H9 (cell line): ENCODE measurements around the gene DGCR8. TPM values are rescaled to one million over a fixed set of nuclear protein-coding genes. Genes with fewer than 3 reads are reported as not detected.

Source experiments
- DNase-seq: peaks from one replicate; pipeline ENCODE4 v3.0.0-alpha.2; 2017
- H2AFZ ChIP-seq: one replicate; pipeline ENCODE4 v1.6.1; 2013; ENCODE audit warnings: mild to moderate bottlenecking, low read length, control low read depth, moderate library complexity
- H2AK5ac ChIP-seq: 2 replicates; pipeline ENCODE4 v1.6.1; 2013; ENCODE audit warnings: low read length, control low read depth, mixed read lengths; ENCODE audit not compliant: insufficient read length
- H2BK120ac ChIP-seq: one replicate; pipeline ENCODE4 v1.6.1; 2013; ENCODE audit warnings: low read depth, mild to moderate bottlenecking, low read length, control low read depth, inconsistent platforms; ENCODE audit not compliant: poor library complexity, severe bottlenecking
- H2BK12ac ChIP-seq: 2 replicates; pipeline ENCODE4 v1.6.1; 2013; ENCODE audit warnings: low read length, control low read depth, mixed read lengths, low read depth; ENCODE audit not compliant: insufficient read length
- H2BK15ac ChIP-seq: 2 replicates; pipeline ENCODE4 v1.6.1; 2013; ENCODE audit warnings: low read depth, low read length, control low read depth
- H2BK20ac ChIP-seq: one replicate; pipeline ENCODE4 v1.6.1; 2013; ENCODE audit warnings: low read depth, mild to moderate bottlenecking, low read length, control low read depth, inconsistent platforms; ENCODE audit not compliant: poor library complexity, severe bottlenecking
- H2BK5ac ChIP-seq: 2 replicates; pipeline ENCODE4 v1.6.1; 2013; ENCODE audit warnings: low read length, control low read depth, mixed read lengths; ENCODE audit not compliant: insufficient read length
- H3K14ac ChIP-seq: 2 replicates; pipeline ENCODE4 v1.6.1; 2013; ENCODE audit warnings: low read length, control low read depth; ENCODE audit not compliant: insufficient read depth
- H3K18ac ChIP-seq: 2 replicates; pipeline ENCODE4 v1.6.1; 2013; ENCODE audit warnings: low read depth, mild to moderate bottlenecking, mixed read lengths, low read length, control low read depth; ENCODE audit not compliant: insufficient read length
- H3K23ac ChIP-seq: 2 replicates; pipeline ENCODE4 v1.6.1; 2013; ENCODE audit warnings: low read length, control low read depth, mixed read lengths, low read depth; ENCODE audit not compliant: insufficient read length
- H3K23me2 ChIP-seq: 2 replicates; pipeline ENCODE4 v1.6.1; 2013; ENCODE audit warnings: low read depth, mild to moderate bottlenecking, mixed read lengths, low read length, control low read depth; ENCODE audit not compliant: insufficient read length, poor library complexity, severe bottlenecking
- H3K27ac ChIP-seq: 2 replicates; pipeline ENCODE4 v1.5.1; 2013; ENCODE audit warnings: low read length, control low read depth, mixed read lengths, low read depth; ENCODE audit not compliant: insufficient read length
- H3K27me3 ChIP-seq: 2 replicates; pipeline ENCODE4 v1.6.1; 2013; ENCODE audit warnings: low read length, control low read depth, inconsistent platforms; ENCODE audit not compliant: insufficient read depth
- H3K4ac ChIP-seq: 2 replicates; pipeline ENCODE4 v1.6.1; 2013; ENCODE audit warnings: low read depth, mild to moderate bottlenecking, control low read depth, inconsistent platforms, low read length, moderate library complexity
- H3K4me1 ChIP-seq: 2 replicates; pipeline ENCODE4 v1.6.1; 2013; ENCODE audit warnings: low read length, control low read depth, inconsistent platforms; ENCODE audit not compliant: insufficient read depth
- H3K4me2 ChIP-seq: 2 replicates; pipeline ENCODE4 v1.6.1; 2013; ENCODE audit warnings: low read length, control low read depth, mixed read lengths; ENCODE audit not compliant: insufficient read length, insufficient read depth
- H3K56ac ChIP-seq: 2 replicates; pipeline ENCODE4 v1.6.1; 2013; ENCODE audit warnings: low read depth, mild to moderate bottlenecking, mixed read lengths, low read length, control low read depth; ENCODE audit not compliant: insufficient read length
- H3K79me1 ChIP-seq: 2 replicates; pipeline ENCODE4 v1.6.1; 2013; ENCODE audit warnings: low read depth, mild to moderate bottlenecking, moderate library complexity, low read length, control low read depth, inconsistent platforms; ENCODE audit not compliant: insufficient read depth, poor library complexity, severe bottlenecking
- H3K79me2 ChIP-seq: 2 replicates; pipeline ENCODE4 v1.6.1; 2013; ENCODE audit warnings: low read length, control low read depth, inconsistent platforms; ENCODE audit not compliant: insufficient read depth
- H3K9ac ChIP-seq: 2 replicates; pipeline ENCODE4 v1.6.1; 2013; ENCODE audit warnings: low read length, control low read depth, mixed read lengths; ENCODE audit not compliant: insufficient read length; ENCODE audit errors: extremely low read depth
- H3K9me3 ChIP-seq: one replicate; pipeline ENCODE4 v1.6.1; 2013; ENCODE audit warnings: low read depth, low read length, inconsistent platforms; ENCODE audit not compliant: control insufficient read depth
- H3T11ph ChIP-seq: one replicate; pipeline ENCODE4 v1.6.1; 2013; ENCODE audit warnings: mild to moderate bottlenecking, low read length, control low read depth, inconsistent platforms
- H4K20me1 ChIP-seq: one replicate; pipeline ENCODE4 v1.6.1; 2013; ENCODE audit not compliant: control insufficient read depth, insufficient read length, insufficient read depth
- H4K5ac ChIP-seq: 2 replicates; pipeline ENCODE4 v1.6.1; 2013; ENCODE audit warnings: low read depth, mild to moderate bottlenecking, mixed read lengths, low read length, control low read depth; ENCODE audit not compliant: insufficient read length
- H4K8ac ChIP-seq: replicated peaks from 2 replicates; pipeline ENCODE4 v1.6.1; 2013; ENCODE audit warnings: low read length, control low read depth, mixed read lengths, low read depth; ENCODE audit not compliant: insufficient read length
- H4K91ac ChIP-seq: 2 replicates; pipeline ENCODE4 v1.6.1; 2013; ENCODE audit warnings: low read depth, mild to moderate bottlenecking, moderate library complexity, mixed read lengths, low read length, control low read depth; ENCODE audit not compliant: insufficient read length
- H3K27ac Mint-ChIP-seq, 3 experiments: 2 replicates in 2 of 3; 3 replicates in 1 of 3; pipeline ENCODE4 v1.8.0; 2020 to 2021; ENCODE audit warnings: mixed read lengths in 3 of 3, mild to moderate bottlenecking in 1 of 3, moderate library complexity in 1 of 3
- H3K27me3 Mint-ChIP-seq: 2 replicates; pipeline ENCODE4 v1.8.0; 2021; ENCODE audit warnings: low read depth, mild to moderate bottlenecking, moderate library complexity, mixed read lengths
- H3K36me3 Mint-ChIP-seq, 3 experiments: 2 replicates in 2 of 3; 3 replicates in 1 of 3; pipeline ENCODE4 v1.8.0; 2020 to 2021; ENCODE audit warnings: low read depth in 3 of 3, mixed read lengths in 3 of 3; ENCODE audit not compliant: insufficient read depth in 1 of 3
- H3K4me1 Mint-ChIP-seq, 2 experiments: 2 replicates each; pipeline ENCODE4 v1.8.0; 2020; ENCODE audit warnings: mixed read lengths in 2 of 2
- H3K4me3 Mint-ChIP-seq, 2 experiments: 2 replicates in 1 of 2; 3 replicates in 1 of 2; pipeline ENCODE4 v1.8.0; 2020 to 2021; ENCODE audit warnings: mild to moderate bottlenecking in 2 of 2, mixed read lengths in 2 of 2, moderate library complexity in 1 of 2
- H3K9me3 Mint-ChIP-seq, 2 experiments: 2 replicates in 1 of 2; 3 replicates in 1 of 2; pipeline ENCODE4 v1.8.0; 2020; ENCODE audit warnings: mild to moderate bottlenecking in 2 of 2, mixed read lengths in 2 of 2, moderate library complexity in 1 of 2
- WGBS: extraction: QIAGEN DNeasy Blood & Tissue Kit; methylation state at CpG from one replicate; pipeline ENCODE4 v1.1.7; 2013; ENCODE audit warnings: missing lambda C conversion rate, low lambda C conversion rate, mixed read lengths; ENCODE audit not compliant: insufficient read length; ENCODE audit errors: extremely low coverage; 5-methylcytosine and 5-hydroxymethylcytosine counted together
- long read RNA-seq: library from polyadenylated mRNA; unstranded; transcript quantifications from one replicate; pipeline ENCODE4 v2.0.0, GENCODE V29; 2020
- total RNA-seq: library from RNA; stranded (reverse); gene quantifications from 2 replicates; pipeline ENCODE4 v1.2.1, GENCODE V29; 2021
- TF ChIP-seq, protein P1 (sequence below): fragments of 200-600 bp; sonication (generic); conservative IDR thresholded peaks from 3 replicates; pipeline ENCODE4 v1.8.0; 2021; ENCODE audit warnings: antibody characterized with exemption, mild to moderate bottlenecking

The DGCR8 gene
- 71.2 and 74.5 TPM in 2 replicates for total RNA-seq
- long read RNA-seq, full-length matches to known transcripts: 105 of 143 reads
- long read RNA-seq, partial matches to known transcripts: 13 of 143 reads
- long read RNA-seq, other reads (novel, unspliced or antisense): 25 of 143 reads

DNA sequence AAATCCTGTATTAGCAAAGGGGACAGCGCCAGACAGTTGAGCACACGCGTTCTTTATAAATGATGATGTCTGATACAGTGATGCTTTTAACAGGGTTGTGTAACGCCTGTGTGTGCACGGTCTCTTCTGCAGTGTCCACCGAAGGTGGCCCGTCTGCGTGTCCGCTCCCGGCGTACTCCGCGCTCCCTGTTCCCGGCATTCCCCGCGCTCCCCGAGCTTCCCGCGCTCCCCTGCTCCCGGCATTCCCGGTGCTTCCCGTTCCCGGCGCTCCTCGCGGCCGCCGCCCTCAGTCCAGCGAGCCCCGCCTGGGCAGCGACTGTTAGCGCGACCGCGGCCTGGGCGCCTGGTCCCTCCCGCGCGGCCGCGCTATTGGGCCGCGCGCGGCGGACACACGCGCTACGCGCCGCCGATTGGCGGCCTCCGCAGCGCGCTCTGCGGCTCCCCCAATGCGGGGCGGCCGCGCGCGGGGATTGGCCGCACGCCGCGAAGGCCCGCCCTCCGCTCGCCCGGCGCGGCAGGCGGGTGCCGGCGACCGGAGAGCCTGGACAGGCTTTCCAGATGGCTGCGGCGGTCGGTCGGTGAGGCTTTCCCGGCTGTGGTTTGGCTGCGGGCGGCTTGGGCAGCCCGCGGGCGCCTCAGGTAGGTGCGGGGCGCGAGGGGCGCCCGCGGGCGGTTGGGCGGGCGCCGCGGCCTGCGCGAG, at the start of gene DGCR8:
TSS of gene DGCR8 (plus strand) at position 497 of the 700 bp plus-strand sequence. CDS start 5,723 bp downstream, outside the sequence.
- no peaks in the 10 kb centered on the region for H3K9me3 ChIP-seq
- H3K79me2 ChIP-seq: peaks cover 32% of the 10 kb centered on the region
- peaks cover 2 to 22% (median 12%) of the 10 kb centered on the region in 3 experiments; a peak in 6 of 7 replicates for H3K36me3 Mint-ChIP-seq
- H2BK5ac ChIP-seq: no peak within 1 kb of the TSS
- H4K8ac ChIP-seq: no peak within 1 kb of the TSS
- peak within 1 kb of the TSS; percentile 91 for H3K18ac ChIP-seq
- no peak within 1 kb of the TSS for H2BK15ac ChIP-seq
- H3K4me1 ChIP-seq: peaks cover 2% of the 10 kb centered on the region; the same call in 1 of the 2 replicates
- peak within 1 kb of the TSS; percentile 92 to 94 for H3K4me3 Mint-ChIP-seq
- no peaks in the 10 kb centered on the region for H3K9me3 Mint-ChIP-seq
- H3K9ac ChIP-seq: peak within 1 kb of the TSS; percentile 99
- no peaks in the 10 kb centered on the region for H3K27me3 ChIP-seq
- H3K27me3 Mint-ChIP-seq: no peaks in the 10 kb centered on the region; the same call in 1 of the 2 replicates
- peak within 1 kb of the TSS; percentile 30 for H3K56ac ChIP-seq
- peak; percentile 94 for DNase-seq
- H3K4ac ChIP-seq: peak within 1 kb of the TSS; percentile 19
- no peak within 1 kb of the TSS for H3K23ac ChIP-seq
- H3K4me2 ChIP-seq: peak within 1 kb of the TSS; percentile 100
- H2BK120ac ChIP-seq: peak within 1 kb of the TSS; percentile 93
- no peak within 1 kb of the TSS for H4K91ac ChIP-seq
- H4K5ac ChIP-seq: peak within 1 kb of the TSS; percentile 87
- peaks cover 8% of the 10 kb centered on the region for H3K23me2 ChIP-seq
- WGBS: no CpG with 5 or more reads among the region's 100 CpGs
- H3K27ac ChIP-seq: peak within 1 kb of the TSS; percentile 72
- peak within 1 kb of the TSS; percentile 4 for H2BK12ac ChIP-seq
- TF ChIP-seq, protein P1, sequence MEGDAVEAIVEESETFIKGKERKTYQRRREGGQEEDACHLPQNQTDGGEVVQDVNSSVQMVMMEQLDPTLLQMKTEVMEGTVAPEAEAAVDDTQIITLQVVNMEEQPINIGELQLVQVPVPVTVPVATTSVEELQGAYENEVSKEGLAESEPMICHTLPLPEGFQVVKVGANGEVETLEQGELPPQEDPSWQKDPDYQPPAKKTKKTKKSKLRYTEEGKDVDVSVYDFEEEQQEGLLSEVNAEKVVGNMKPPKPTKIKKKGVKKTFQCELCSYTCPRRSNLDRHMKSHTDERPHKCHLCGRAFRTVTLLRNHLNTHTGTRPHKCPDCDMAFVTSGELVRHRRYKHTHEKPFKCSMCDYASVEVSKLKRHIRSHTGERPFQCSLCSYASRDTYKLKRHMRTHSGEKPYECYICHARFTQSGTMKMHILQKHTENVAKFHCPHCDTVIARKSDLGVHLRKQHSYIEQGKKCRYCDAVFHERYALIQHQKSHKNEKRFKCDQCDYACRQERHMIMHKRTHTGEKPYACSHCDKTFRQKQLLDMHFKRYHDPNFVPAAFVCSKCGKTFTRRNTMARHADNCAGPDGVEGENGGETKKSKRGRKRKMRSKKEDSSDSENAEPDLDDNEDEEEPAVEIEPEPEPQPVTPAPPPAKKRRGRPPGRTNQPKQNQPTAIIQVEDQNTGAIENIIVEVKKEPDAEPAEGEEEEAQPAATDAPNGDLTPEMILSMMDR: no peak
- H4K20me1 ChIP-seq: peaks cover 5% of the 10 kb centered on the region
- peaks cover 34 to 49% of the 10 kb centered on the region in 2 experiments for H3K4me1 Mint-ChIP-seq
- H3K27ac Mint-ChIP-seq: peak within 1 kb of the TSS; percentile 91 to 98 (median 96)
- H3K14ac ChIP-seq: peak within 1 kb of the TSS; percentile 98
- no peak within 1 kb of the TSS for H2AFZ ChIP-seq
- no peak within 1 kb of the TSS for H3T11ph ChIP-seq
- no peak within 1 kb of the TSS for H2BK20ac ChIP-seq
- H3K79me1 ChIP-seq: peaks cover 12% of the 10 kb centered on the region
- H2AK5ac ChIP-seq: peak within 1 kb of the TSS; percentile 85
